ENCODE data around the gene MTREX. TPM values are rescaled to one million over a fixed set of nuclear protein-coding genes. Genes with fewer than 3 reads are reported as not detected.

The MTREX gene
- polyA plus RNA-seq, 1 donor (not counting 4 experiments of a cell fraction or from before 2014, with no cell fraction given): 71.4 TPM

- no peak overlapping the region for H2AFZ ChIP-seq (ENCODE audit: control insufficient read depth, low read length)
- no peaks in the 10 kb centered on the region for H4K20me1 ChIP-seq (ENCODE audit: control insufficient read depth, extremely low read depth, insufficient read depth, low read length)
- no peak overlapping the region for H3K4me2 ChIP-seq (ENCODE audit: control insufficient read depth, extremely low read depth, insufficient read depth, low read depth, low read length)
- FAIRE-seq (no peak), DNase-seq (ENCODE audit: low read depth, low spot score) (no peak)
- dilution Hi-C loops (cut with MboI; ENCODE audit: extremely low pct_ligation_motif_present, low sequenced_read_pairs): no loop called here
- H3K4me1 ChIP-seq (ENCODE audit: control insufficient read depth, extremely low read depth, insufficient read depth, low read length): no peaks in the 10 kb centered on the region
- no peaks in the 10 kb centered on the region for H3K27me3 ChIP-seq (ENCODE audit: control insufficient read depth, extremely low read depth, insufficient read depth, low read length)
- no peaks in the 10 kb centered on the region for H3K36me3 ChIP-seq (ENCODE audit: control insufficient read depth in 2 of 2, extremely low read depth in 1 of 2, insufficient read depth in 2 of 2, low read length in 2 of 2)
- H3K27ac ChIP-seq (ENCODE audit: control insufficient read depth, insufficient read depth, low read length): no peak overlapping the region
- no peak for TF ChIP-seq EZH2 (IDR thresholded peaks at IDR 0.05; ENCODE audit: low read length)
- TF ChIP-seq CTCF (optimal IDR thresholded peaks at IDR 0.05 in 1 of 3, IDR thresholded peaks at IDR 0.05 in 1 of 3, conservative IDR thresholded peaks at IDR 0.05 in 1 of 3; ENCODE audit: extremely low read depth in 1 of 3, insufficient read depth in 2 of 3, low read length in 3 of 3): no peak
- H3K9ac ChIP-seq (ENCODE audit: control insufficient read depth, extremely low read depth, insufficient read depth, low read length): no peak overlapping the region
- H3K9me1 ChIP-seq (ENCODE audit: control insufficient read depth, extremely low read depth, insufficient read depth, low read length): no peaks in the 10 kb centered on the region
- H3K4me3 ChIP-seq (ENCODE audit: control insufficient read depth in 2 of 3, extremely low read depth in 1 of 3, insufficient read depth in 2 of 3, low read depth in 1 of 3, low read length in 3 of 3): no peak overlapping the region
- H3K79me2 ChIP-seq (ENCODE audit: control insufficient read depth, insufficient read depth, low read length): no peaks in the 10 kb centered on the region
- H3K9me3 ChIP-seq (ENCODE audit: control insufficient read depth, low read depth, low read length): no peaks in the 10 kb centered on the region
Measured at GRCh38 chr5:55467862-55468551, 160.2 kb downstream of the MTREX start.

- H2AFZ ChIP-seq (ENCODE audit: control insufficient read depth, low read length): no peak overlapping the region
- no peaks in the 10 kb centered on the region for H4K20me1 ChIP-seq (ENCODE audit: control insufficient read depth, extremely low read depth, insufficient read depth, low read length)
- no peak overlapping the region for H3K4me2 ChIP-seq (ENCODE audit: control insufficient read depth, extremely low read depth, insufficient read depth, low read depth, low read length)
- no peaks in the 10 kb centered on the region for H3K79me2 ChIP-seq (ENCODE audit: control insufficient read depth, insufficient read depth, low read length)
- no peaks in the 10 kb centered on the region for H3K4me1 ChIP-seq (ENCODE audit: control insufficient read depth, extremely low read depth, insufficient read depth, low read length)
- H3K9ac ChIP-seq (ENCODE audit: control insufficient read depth, extremely low read depth, insufficient read depth, low read length): no peak overlapping the region
- no peak overlapping the region for H3K27ac ChIP-seq (ENCODE audit: control insufficient read depth, insufficient read depth, low read length)
- H3K4me3 ChIP-seq (ENCODE audit: control insufficient read depth in 2 of 3, extremely low read depth in 1 of 3, insufficient read depth in 2 of 3, low read depth in 1 of 3, low read length in 3 of 3): no peak overlapping the region
- TF ChIP-seq EZH2 (IDR thresholded peaks at IDR 0.05; ENCODE audit: low read length): no peak
- TF ChIP-seq CTCF (optimal IDR thresholded peaks at IDR 0.05 in 1 of 3, IDR thresholded peaks at IDR 0.05 in 1 of 3, conservative IDR thresholded peaks at IDR 0.05 in 1 of 3; ENCODE audit: extremely low read depth in 1 of 3, insufficient read depth in 2 of 3, low read length in 3 of 3): no peak
- H3K9me3 ChIP-seq (ENCODE audit: control insufficient read depth, low read depth, low read length): no peaks in the 10 kb centered on the region
- no peaks in the 10 kb centered on the region for H3K36me3 ChIP-seq (ENCODE audit: control insufficient read depth in 2 of 2, extremely low read depth in 1 of 2, insufficient read depth in 2 of 2, low read length in 2 of 2)
- DNase-seq (ENCODE audit: low read depth, low spot score) (no peak), FAIRE-seq (no peak)
- H3K27me3 ChIP-seq (ENCODE audit: control insufficient read depth, extremely low read depth, insufficient read depth, low read length): no peaks in the 10 kb centered on the region
- H3K9me1 ChIP-seq (ENCODE audit: control insufficient read depth, extremely low read depth, insufficient read depth, low read length): no peaks in the 10 kb centered on the region
- dilution Hi-C loops (cut with MboI; ENCODE audit: extremely low pct_ligation_motif_present, low sequenced_read_pairs): no loop called here
Measured at GRCh38 chr5:55469839-55470238, 162.1 kb downstream of the MTREX start.

All from keratinocyte (primary cell).